ENCODE measurements around the gene P4HTM.

P4HTM gene

GRCh38 chr3:48993834-48994233 lies 3.8 kb downstream of the P4HTM start:
- no peaks in the 10 kb centered on the region for H3K27me3 ChIP-seq (ENCODE audit: insufficient read depth, low read length, poor library complexity)
- no peak for ATAC-seq (ENCODE audit: insufficient read depth, low read depth)

GRCh38 chr3:48996640-48997039 lies 6.6 kb downstream of the P4HTM start:
- Histone ChIP-seq H3K4me3 (ENCODE audit: low read depth in 1 of 2, low read length in 2 of 2) (no peak overlapping the region), H3K27ac (ENCODE audit: low read length) (no peak overlapping the region), H3K4me2 (ENCODE audit: insufficient read depth, low read length) (no peak overlapping the region), H3K27me3 (ENCODE audit: insufficient read depth, low read length, poor library complexity) (no peaks in the 10 kb centered on the region), H3K36me3 (ENCODE audit: insufficient read depth, low read length) (peaks cover 4% of the 10 kb centered on the region), H3K4me1 (ENCODE audit: insufficient read depth, low read length) (peaks cover 6% of the 10 kb centered on the region), H3K9me3 (ENCODE audit: insufficient read depth, low read length, severe bottlenecking) (no peaks in the 10 kb centered on the region), H3K79me2 (ENCODE audit: insufficient read depth, low read length) (peaks cover 3% of the 10 kb centered on the region; the same call in 1 of the 2 replicates), H2AFZ (ENCODE audit: low read depth, low read length) (no peak overlapping the region), H3K9ac (ENCODE audit: low read depth, low read length) (no peak overlapping the region), H4K20me1 (ENCODE audit: insufficient read depth, low read length) (0 out of 2 replicates have a peak, but pooled peaks cover 2% of the 10 kb centered on the region)
- no peak for TF ChIP-seq CTCF (IDR thresholded peaks at IDR 0.05; ENCODE audit: borderline replicate concordance, extremely low read depth, low read length, poor library complexity, severe bottlenecking)
- TF ChIP-seq EZH2 (IDR thresholded peaks at IDR 0.05; ENCODE audit: borderline replicate concordance, low read depth, low read length, severe bottlenecking): no peak
- DNase-seq: no peak
- no peak for ATAC-seq (ENCODE audit: insufficient read depth, low read depth)

More at GRCh38 chr3:48993834-48994233, 3.8 kb downstream of the P4HTM start:
- Histone ChIP-seq H3K9me3 (ENCODE audit: insufficient read depth, low read length, severe bottlenecking) (no peaks in the 10 kb centered on the region), H3K4me1 (ENCODE audit: insufficient read depth, low read length) (peaks cover 29% of the 10 kb centered on the region), H2AFZ (ENCODE audit: low read depth, low read length) (no peak overlapping the region), H3K4me3 (ENCODE audit: low read depth in 1 of 2, low read length in 2 of 2) (no peak overlapping the region), H3K27ac (ENCODE audit: low read length) (no peak overlapping the region), H3K9ac (ENCODE audit: low read depth, low read length) (no peak overlapping the region), H3K4me2 (ENCODE audit: insufficient read depth, low read length) (no peak overlapping the region), H3K79me2 (ENCODE audit: insufficient read depth, low read length) (peaks cover 19% of the 10 kb centered on the region), H4K20me1 (ENCODE audit: insufficient read depth, low read length) (no peaks in the 10 kb centered on the region), H3K36me3 (ENCODE audit: insufficient read depth, low read length) (peaks cover 4% of the 10 kb centered on the region)
- TF ChIP-seq CTCF (IDR thresholded peaks at IDR 0.05; ENCODE audit: borderline replicate concordance, extremely low read depth, low read length, poor library complexity, severe bottlenecking) (no peak), EZH2 (IDR thresholded peaks at IDR 0.05; ENCODE audit: borderline replicate concordance, low read depth, low read length, severe bottlenecking) (no peak)
- no peak for DNase-seq

- peaks cover 4% of the 10 kb centered on the region; the same call in 1 of the 2 replicates for H3K36me3 ChIP-seq (ENCODE audit: insufficient read depth, low read length)
- no peaks in the 10 kb centered on the region for H3K9me3 ChIP-seq (ENCODE audit: insufficient read depth, low read length, severe bottlenecking)
- no peak overlapping the region for H3K4me2 ChIP-seq (ENCODE audit: insufficient read depth, low read length)
- H3K27ac ChIP-seq (ENCODE audit: low read length): no peak overlapping the region
- H3K4me3 ChIP-seq (ENCODE audit: low read depth in 1 of 2, low read length in 2 of 2): no peak overlapping the region
- peaks cover under 1% of the 10 kb centered on the region; the same call in 1 of the 2 replicates for H3K4me1 ChIP-seq (ENCODE audit: insufficient read depth, low read length)
- H3K79me2 ChIP-seq (ENCODE audit: insufficient read depth, low read length): no peaks in the 10 kb centered on the region
- no peak overlapping the region for H3K9ac ChIP-seq (ENCODE audit: low read depth, low read length)
- H4K20me1 ChIP-seq (ENCODE audit: insufficient read depth, low read length): 0 out of 2 replicates have a peak, but pooled peaks cover 2% of the 10 kb centered on the region
- TF ChIP-seq CTCF (IDR thresholded peaks at IDR 0.05; ENCODE audit: borderline replicate concordance, extremely low read depth, low read length, poor library complexity, severe bottlenecking) (peak; percentile 39), EZH2 (IDR thresholded peaks at IDR 0.05; ENCODE audit: borderline replicate concordance, low read depth, low read length, severe bottlenecking) (no peak)
- ATAC-seq (ENCODE audit: insufficient read depth, low read depth): 0 out of 3 replicates have a peak, but pooled peaks have one; percentile 27
- H3K27me3 ChIP-seq (ENCODE audit: insufficient read depth, low read length, poor library complexity): no peaks in the 10 kb centered on the region
- H2AFZ ChIP-seq (ENCODE audit: low read depth, low read length): no peak overlapping the region
- no peak for DNase-seq
These were observed 7.1 kb downstream of the P4HTM start for GRCh38 chr3:48997102-48997635.

Measured in DND-41 (cell line).